ENCODE data around the gene MICA. TPM values are rescaled to one million over a fixed set of nuclear protein-coding genes. Genes with fewer than 3 reads are reported as not detected.
"Not testable (repeated sequence)": the region's sequence is repeated elsewhere in the genome, so short reads cannot be mapped to it uniquely, and the experiment has no call there.

The MICA gene
- total RNA-seq, 1 experiment from 2014 or later: 41.2 TPM

- CTCF ChIA-PET: interaction anchor here (0.5 to 1.4 kb wide), 11 partner anchors 11 to 228 kb away, joined by 3 to 9 read pairs (median 4); partner anchors contain the start of genes PSORS1C2 and TCF19
- POLR2A ChIA-PET (ENCODE audit: low non-redundant PET): interaction anchor here (0.7 kb wide), 1 partner anchor 249 kb away, joined by 3 read pairs; no protein-coding TSS in a partner anchor
- intact Hi-C loops (cut with micrococcal nuclease; ENCODE audit: unreplicated experiment): loop anchor here (2.0 kb wide), 2 partner anchors 170 to 230 kb away; no protein-coding TSS in a partner anchor
Measured at GRCh38 chr6:31366693-31367470, 36.5 kb upstream of the MICA start.

DNA sequence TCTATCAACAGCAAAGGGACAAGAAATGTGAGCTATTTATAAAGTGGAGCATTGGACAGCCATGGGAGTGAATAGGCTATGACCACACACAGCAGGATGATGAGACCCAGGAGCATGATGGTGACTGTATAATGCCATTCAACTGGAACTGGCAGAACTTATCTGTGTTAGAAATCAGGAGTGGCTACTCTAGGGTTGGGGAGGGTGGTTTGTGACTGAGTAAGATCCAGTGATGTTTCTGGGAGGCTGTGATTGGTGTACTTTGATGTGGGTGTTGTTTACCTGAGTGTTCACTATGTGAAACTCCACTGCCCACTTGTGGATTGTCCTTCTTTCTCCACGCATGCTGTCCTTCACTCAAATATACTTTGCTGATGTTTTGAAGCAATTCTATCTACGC lies 34.9 kb upstream of the MICA start:
- no peak for TF ChIP-seq EZH2 (IDR thresholded peaks at IDR 0.05; ENCODE audit: borderline replicate concordance, low read depth, low read length, poor library complexity, severe bottlenecking)
- TF ChIP-seq, protein P1, sequence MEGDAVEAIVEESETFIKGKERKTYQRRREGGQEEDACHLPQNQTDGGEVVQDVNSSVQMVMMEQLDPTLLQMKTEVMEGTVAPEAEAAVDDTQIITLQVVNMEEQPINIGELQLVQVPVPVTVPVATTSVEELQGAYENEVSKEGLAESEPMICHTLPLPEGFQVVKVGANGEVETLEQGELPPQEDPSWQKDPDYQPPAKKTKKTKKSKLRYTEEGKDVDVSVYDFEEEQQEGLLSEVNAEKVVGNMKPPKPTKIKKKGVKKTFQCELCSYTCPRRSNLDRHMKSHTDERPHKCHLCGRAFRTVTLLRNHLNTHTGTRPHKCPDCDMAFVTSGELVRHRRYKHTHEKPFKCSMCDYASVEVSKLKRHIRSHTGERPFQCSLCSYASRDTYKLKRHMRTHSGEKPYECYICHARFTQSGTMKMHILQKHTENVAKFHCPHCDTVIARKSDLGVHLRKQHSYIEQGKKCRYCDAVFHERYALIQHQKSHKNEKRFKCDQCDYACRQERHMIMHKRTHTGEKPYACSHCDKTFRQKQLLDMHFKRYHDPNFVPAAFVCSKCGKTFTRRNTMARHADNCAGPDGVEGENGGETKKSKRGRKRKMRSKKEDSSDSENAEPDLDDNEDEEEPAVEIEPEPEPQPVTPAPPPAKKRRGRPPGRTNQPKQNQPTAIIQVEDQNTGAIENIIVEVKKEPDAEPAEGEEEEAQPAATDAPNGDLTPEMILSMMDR (conservative IDR thresholded peaks at IDR 0.05; ENCODE audit: low read depth, low read length): no peak
- peaks cover 69% of the 10 kb centered on the region for H3K27me3 ChIP-seq (replicated peaks; ENCODE audit: insufficient read depth, low read depth, low read length, poor library complexity)
- no peak for DNase-seq (ENCODE audit: low spot score)
- no peaks in the 10 kb centered on the region for H3K36me3 ChIP-seq (ENCODE audit: insufficient read depth, low read length, poor library complexity, severe bottlenecking)
- H3K9me3 ChIP-seq (ENCODE audit: low read depth, low read length, poor library complexity, severe bottlenecking): peaks cover 3% of the 10 kb centered on the region
- intact Hi-C loops (cut with micrococcal nuclease; ENCODE audit: unreplicated experiment): no loop called here
- H3K4me1 ChIP-seq (ENCODE audit: insufficient read depth, low read length, poor library complexity, severe bottlenecking): peaks cover 3% of the 10 kb centered on the region
- POLR2A ChIA-PET (ENCODE audit: low non-redundant PET): no interaction called here
- H3K27ac ChIP-seq (ENCODE audit: low read depth, low read length, poor library complexity, severe bottlenecking): no peak overlapping the region
- CTCF ChIA-PET: no interaction called here
- H3K4me3 ChIP-seq (ENCODE audit: low read depth, low read length, poor library complexity, severe bottlenecking): no peak overlapping the region
- BruUV-seq (replicated peaks): no TSS peak

More at GRCh38 chr6:31366693-31367470, 36.5 kb upstream of the MICA start:
- TF ChIP-seq, protein P1 (conservative IDR thresholded peaks at IDR 0.05; ENCODE audit: low read depth, low read length): peak; percentile 97
- TF ChIP-seq EZH2 (IDR thresholded peaks at IDR 0.05; ENCODE audit: borderline replicate concordance, low read depth, low read length, poor library complexity, severe bottlenecking): no peak
- H3K4me1 ChIP-seq (ENCODE audit: insufficient read depth, low read length, poor library complexity, severe bottlenecking): peaks cover 3% of the 10 kb centered on the region
- no peak overlapping the region for H3K27ac ChIP-seq (ENCODE audit: low read depth, low read length, poor library complexity, severe bottlenecking)
- no TSS peak for BruUV-seq (replicated peaks)
- peak; percentile 89 for DNase-seq (ENCODE audit: low spot score)
- H3K9me3 ChIP-seq (ENCODE audit: low read depth, low read length, poor library complexity, severe bottlenecking): peaks cover 2% of the 10 kb centered on the region
- H3K27me3 ChIP-seq (replicated peaks; ENCODE audit: insufficient read depth, low read depth, low read length, poor library complexity): peaks cover 79% of the 10 kb centered on the region
- no peaks in the 10 kb centered on the region for H3K36me3 ChIP-seq (ENCODE audit: insufficient read depth, low read length, poor library complexity, severe bottlenecking)
- no peak overlapping the region for H3K4me3 ChIP-seq (ENCODE audit: low read depth, low read length, poor library complexity, severe bottlenecking)

GRCh38 chr6:31374118-31374517 lies 29.3 kb upstream of the MICA start:
- H3K4me3 ChIP-seq (ENCODE audit: low read depth, low read length, poor library complexity, severe bottlenecking); intact Hi-C loops (cut with micrococcal nuclease; ENCODE audit: unreplicated experiment); BruUV-seq (replicated peaks); CTCF ChIA-PET; H3K9me3 ChIP-seq (ENCODE audit: low read depth, low read length, poor library complexity, severe bottlenecking); H3K36me3 ChIP-seq (ENCODE audit: insufficient read depth, low read length, poor library complexity, severe bottlenecking); POLR2A ChIA-PET (ENCODE audit: low non-redundant PET); H3K27ac ChIP-seq (ENCODE audit: low read depth, low read length, poor library complexity, severe bottlenecking); H3K4me1 ChIP-seq (ENCODE audit: insufficient read depth, low read length, poor library complexity, severe bottlenecking): not testable (repeated sequence)
- peak; percentile 39 for DNase-seq (ENCODE audit: low spot score)
- TF ChIP-seq, protein P1 (conservative IDR thresholded peaks at IDR 0.05; ENCODE audit: low read depth, low read length): peak; percentile 55
- H3K27me3 ChIP-seq (replicated peaks; ENCODE audit: insufficient read depth, low read depth, low read length, poor library complexity): peaks cover 48% of the 10 kb centered on the region

Data from A673 (cell line).